Measurements from ENCODE around the gene AGAP2.

The AGAP2 gene

GRCh38 chr12:57766464-57767304 is 28.1 kb upstream of the AGAP2 start, which contains the start of gene CYP27B1:
Gene CYP27B1 (minus strand): TSS chr12:57767078. CDS start chr12:57767041, 37 bp downstream.
- DNase-seq, result no peak

- DNase-seq, result no peak
These were observed 27.3 kb upstream of the AGAP2 start for GRCh38 chr12:57765698-57766463.

- DNase-seq, result peak; percentile 47
These were observed 26.6 kb upstream of the AGAP2 start for GRCh38 chr12:57765003-57765697.

GRCh38 chr12:57764662-57765002 is 26.1 kb upstream of the AGAP2 start:
- DNase-seq, result no peak

- DNase-seq, result no peak
These were observed 25.5 kb upstream of the AGAP2 start for GRCh38 chr12:57763881-57764661.

GRCh38 chr12:57762463-57762862 is 23.9 kb upstream of the AGAP2 start:
- no peak for DNase-seq

- no peak for DNase-seq
These were observed 23.0 kb upstream of the AGAP2 start for GRCh38 chr12:57761391-57761998.

- DNase-seq, result no peak
These were observed 21.9 kb upstream of the AGAP2 start for GRCh38 chr12:57760347-57760982.

- DNase-seq, result peak; percentile 67
These were observed 20.9 kb upstream of the AGAP2 start for GRCh38 chr12:57759360-57759980.

GRCh38 chr12:57758552-57759359 is 20.2 kb upstream of the AGAP2 start:
- no peak for DNase-seq

GRCh38 chr12:57757771-57758170 is 19.2 kb upstream of the AGAP2 start:
- no peak for DNase-seq

- DNase-seq, result peak; percentile 79
These were observed 18.1 kb upstream of the AGAP2 start for GRCh38 chr12:57756406-57757341.

GRCh38 chr12:57755454-57756372 is 17.2 kb upstream of the AGAP2 start:
- peak; percentile 57 for DNase-seq

GRCh38 chr12:57755194-57755453 is 16.6 kb upstream of the AGAP2 start:
- DNase-seq, result no peak

GRCh38 chr12:57754411-57755193 is 16.1 kb upstream of the AGAP2 start, which contains the start of gene MARCHF9:
Gene MARCHF9 (plus strand): TSS chr12:57755103. CDS start chr12:57755529, 426 bp downstream.
- DNase-seq, result peak; percentile 94

GRCh38 chr12:57753756-57754337 is 15.3 kb upstream of the AGAP2 start:
- DNase-seq, result no peak

- no peak for DNase-seq
These were observed 14.1 kb upstream of the AGAP2 start for GRCh38 chr12:57752668-57753000.

Measured in CD4-positive, alpha-beta T cell treated with Interleukin-21 for 1 hour (primary cell).